A673 (cell line): Measurements from ENCODE around the gene PDLIM3. TPM values are rescaled to one million over a fixed set of nuclear protein-coding genes. Genes with fewer than 3 reads are reported as not detected.

Source experiments
- Bru-seq: library from RNA; stranded (reverse); fragments of 400-500 nt; gene quantifications from one replicate; lab custom pipeline; 2021; lab: Mats Ljungman, UMichigan
- BruChase-seq, 2 experiments: library from RNA; stranded (reverse); fragments of 400-500 nt; gene quantifications; one replicate each; lab custom pipeline; 2021; lab: Mats Ljungman, UMichigan
- BruUV-seq: library from RNA; stranded (reverse); fragments of 400-500 nt; replicated peaks from 2 replicates; lab custom pipeline; 2021; lab: Mats Ljungman, UMichigan
- CTCF ChIA-PET: fragments of 300-600 bp; sonication (Branson Sonifier 250); formaldehyde crosslinking; loops from one replicate; lab custom pipeline; 2022; ENCODE audit warnings: antibody characterized with exemption; lab: Charles Lee
- POLR2A ChIA-PET: fragments of 300-600 bp; sonication (Branson Sonifier 250); formaldehyde crosslinking; loops from one replicate; lab custom pipeline; 2022; ENCODE audit warnings: antibody characterized with exemption; ENCODE audit not compliant: low non-redundant PET; lab: Charles Lee
- DNase-seq: peaks from one replicate; pipeline ENCODE4 v3.0.0-alpha.2; 2015; ENCODE audit warnings: low spot score
- H3K27ac ChIP-seq: fragments of 200-600 bp; sonication (generic); 2 replicates; pipeline ENCODE4 v1.5.1; 2016; ENCODE audit warnings: mixed run types, low read depth, mild to moderate bottlenecking, mixed read lengths, antibody characterized with exemption, low read length; ENCODE audit not compliant: poor library complexity, severe bottlenecking
- H3K27me3 ChIP-seq: fragments of 200-600 bp; sonication (generic); replicated peaks from 2 replicates; pipeline ENCODE4 v1.6.1; 2017; ENCODE audit warnings: mixed run types, low read depth, mild to moderate bottlenecking, mixed read lengths, antibody characterized with exemption, low read length; ENCODE audit not compliant: insufficient read depth, poor library complexity
- H3K36me3 ChIP-seq: fragments of 200-600 bp; sonication (generic); 2 replicates; pipeline ENCODE4 v1.6.1; 2016; ENCODE audit warnings: mixed run types, mild to moderate bottlenecking, mixed read lengths, antibody characterized with exemption, low read length; ENCODE audit not compliant: insufficient read depth, poor library complexity, severe bottlenecking
- H3K4me1 ChIP-seq: fragments of 200-600 bp; sonication (generic); 2 replicates; pipeline ENCODE4 v1.6.1; 2017; ENCODE audit warnings: mixed run types, mild to moderate bottlenecking, mixed read lengths, antibody characterized with exemption, low read length; ENCODE audit not compliant: insufficient read depth, poor library complexity, severe bottlenecking
- H3K4me3 ChIP-seq: fragments of 200-600 bp; sonication (generic); 2 replicates; pipeline ENCODE4 v1.5.1; 2016; ENCODE audit warnings: low read depth, mixed run types, mild to moderate bottlenecking, mixed read lengths, low read length; ENCODE audit not compliant: poor library complexity, severe bottlenecking
- H3K9me3 ChIP-seq: fragments of 200-600 bp; sonication (generic); 2 replicates; pipeline ENCODE4 v1.6.1; 2016; ENCODE audit warnings: mixed run types, low read depth, mild to moderate bottlenecking, mixed read lengths, antibody characterized with exemption, low read length; ENCODE audit not compliant: poor library complexity, severe bottlenecking
- CTCF ChIP-seq: fragments of 300-800, 200-600 bp; sonication (generic); conservative IDR thresholded peaks from 2 replicates; pipeline ENCODE4 v1.5.1; 2017; ENCODE audit warnings: low read depth, mild to moderate bottlenecking, antibody characterized with exemption, low read length, moderate library complexity, mixed read lengths
- EZH2 ChIP-seq: fragments of 200-600 bp; sonication (generic); IDR thresholded peaks from 2 replicates; pipeline ENCODE4 v1.6.1; 2017; ENCODE audit warnings: borderline replicate concordance, low read depth, mild to moderate bottlenecking, mixed read lengths, antibody characterized with exemption, low read length; ENCODE audit not compliant: poor library complexity, severe bottlenecking
- intact Hi-C: fragments of 100-400 bp; cut with micrococcal nuclease; formaldehyde crosslinking; loops from one replicate; pipeline ENCODE4 v1.10.0; 2022; ENCODE audit not compliant: unreplicated experiment
- long read RNA-seq: library from polyadenylated mRNA; stranded (forward); transcript quantifications from one replicate; pipeline ENCODE4 v2.0.0, GENCODE V29; 2022
- total RNA-seq: library from RNA; stranded (reverse); gene quantifications from 2 replicates; pipeline ENCODE4 v1.2.3, GENCODE V29; 2021

PDLIM3 gene, protein sequence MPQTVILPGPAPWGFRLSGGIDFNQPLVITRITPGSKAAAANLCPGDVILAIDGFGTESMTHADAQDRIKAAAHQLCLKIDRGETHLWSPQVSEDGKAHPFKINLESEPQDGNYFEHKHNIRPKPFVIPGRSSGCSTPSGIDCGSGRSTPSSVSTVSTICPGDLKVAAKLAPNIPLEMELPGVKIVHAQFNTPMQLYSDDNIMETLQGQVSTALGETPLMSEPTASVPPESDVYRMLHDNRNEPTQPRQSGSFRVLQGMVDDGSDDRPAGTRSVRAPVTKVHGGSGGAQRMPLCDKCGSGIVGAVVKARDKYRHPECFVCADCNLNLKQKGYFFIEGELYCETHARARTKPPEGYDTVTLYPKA
- total RNA-seq (0.66 TPM in 1 of 2 replicates, not detected in the other), Bru-seq, nascent RNA (percentile 16 among the genes with signal in this experiment), BruChase-seq, experiment 1, labeled RNA remaining after a 2-hour chase (percentile 14 among the genes with signal in this experiment), BruChase-seq, experiment 2, labeled RNA remaining after a 6-hour chase (percentile 14 among the genes with signal in this experiment)
- long read RNA-seq = 0 reads

DNA sequence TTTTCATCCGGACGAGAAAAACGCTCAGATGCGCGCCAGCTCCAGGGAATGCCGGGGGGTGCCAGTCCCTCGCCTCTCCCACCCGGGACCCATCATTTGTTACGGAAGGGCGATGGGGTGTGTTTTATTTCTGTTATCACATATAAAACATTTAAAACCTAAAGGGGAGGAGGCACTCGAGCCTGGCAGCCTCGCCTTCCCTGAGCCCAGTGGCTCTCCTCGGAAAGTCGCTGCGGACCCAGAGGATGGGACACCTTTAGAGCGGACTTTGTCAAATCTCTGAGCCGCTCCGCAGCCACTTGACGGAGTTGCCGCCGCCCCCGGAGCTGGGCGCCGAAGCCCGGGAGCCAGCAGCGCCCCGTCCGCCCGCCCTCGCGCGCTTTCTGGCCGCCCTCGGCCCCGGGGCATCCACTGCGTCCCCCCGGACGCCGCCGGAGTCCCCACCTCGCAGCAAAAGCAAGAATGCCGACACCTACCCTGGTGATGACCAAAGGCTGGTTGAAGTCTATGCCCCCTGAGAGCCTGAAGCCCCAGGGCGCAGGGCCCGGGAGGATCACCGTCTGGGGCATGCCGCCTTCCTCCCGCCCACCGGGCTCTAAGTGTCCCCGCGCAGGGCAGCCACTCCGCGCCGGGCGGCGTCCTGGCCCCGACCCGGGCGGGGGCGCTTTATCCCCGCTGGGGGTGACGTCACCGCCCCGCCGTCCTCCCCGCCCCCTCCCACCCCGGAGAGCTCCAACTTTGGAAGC, at the start of gene PDLIM3:
TSS of gene PDLIM3 (minus strand) at position 642 of the 746 bp plus-strand sequence. CDS start at position 569, 73 bp downstream.
- Histone ChIP-seq H3K9me3 (no peaks in the 10 kb centered on the region), H3K27me3 (peaks cover 82% of the 10 kb centered on the region), H3K4me1 (no peaks in the 10 kb centered on the region), H3K36me3 (no peaks in the 10 kb centered on the region), H3K27ac (no peak within 1 kb of the TSS), H3K4me3 (peak within 1 kb of the TSS; percentile 45)
- CTCF ChIA-PET = no interaction called here
- POLR2A ChIA-PET = no interaction called here
- no TSS peak for BruUV-seq
- DNase-seq = no peak
- TF ChIP-seq EZH2 (peak; percentile 91), CTCF (no peak)
- intact Hi-C loops = no loop called here

GRCh38 chr4:185583813-185584212, 48.5 kb upstream of the PDLIM3 start:
- no peaks in the 10 kb centered on the region for H3K4me1 ChIP-seq
- H3K4me3 ChIP-seq = no peak overlapping the region
- BruUV-seq = no TSS peak
- H3K36me3 ChIP-seq = no peaks in the 10 kb centered on the region
- ChIA-PET POLR2A (no interaction called here), CTCF (no interaction called here)
- no peak for DNase-seq
- intact Hi-C loops = no loop called here
- H3K27me3 ChIP-seq = peaks cover 19% of the 10 kb centered on the region
- TF ChIP-seq CTCF = no peak
- no peak for TF ChIP-seq EZH2
- no peaks in the 10 kb centered on the region for H3K9me3 ChIP-seq
- H3K27ac ChIP-seq = no peak overlapping the region

GRCh38 chr4:185582651-185583400, 47.5 kb upstream of the PDLIM3 start:
- CTCF ChIA-PET = no interaction called here

More at GRCh38 chr4:185582651-185583400, 47.5 kb upstream of the PDLIM3 start:
- intact Hi-C loops = no loop called here
- Histone ChIP-seq H3K27ac (no peak overlapping the region), H3K4me1 (no peaks in the 10 kb centered on the region), H3K36me3 (no peaks in the 10 kb centered on the region), H3K27me3 (peaks cover 19% of the 10 kb centered on the region), H3K9me3 (no peaks in the 10 kb centered on the region), H3K4me3 (no peak overlapping the region)
- TF ChIP-seq CTCF = no peak
- no peak for TF ChIP-seq EZH2
- BruUV-seq = no TSS peak
- no peak for DNase-seq
- POLR2A ChIA-PET = no interaction called here
